ENCODE data around the gene EMC7.

EMC7 gene

DNA sequence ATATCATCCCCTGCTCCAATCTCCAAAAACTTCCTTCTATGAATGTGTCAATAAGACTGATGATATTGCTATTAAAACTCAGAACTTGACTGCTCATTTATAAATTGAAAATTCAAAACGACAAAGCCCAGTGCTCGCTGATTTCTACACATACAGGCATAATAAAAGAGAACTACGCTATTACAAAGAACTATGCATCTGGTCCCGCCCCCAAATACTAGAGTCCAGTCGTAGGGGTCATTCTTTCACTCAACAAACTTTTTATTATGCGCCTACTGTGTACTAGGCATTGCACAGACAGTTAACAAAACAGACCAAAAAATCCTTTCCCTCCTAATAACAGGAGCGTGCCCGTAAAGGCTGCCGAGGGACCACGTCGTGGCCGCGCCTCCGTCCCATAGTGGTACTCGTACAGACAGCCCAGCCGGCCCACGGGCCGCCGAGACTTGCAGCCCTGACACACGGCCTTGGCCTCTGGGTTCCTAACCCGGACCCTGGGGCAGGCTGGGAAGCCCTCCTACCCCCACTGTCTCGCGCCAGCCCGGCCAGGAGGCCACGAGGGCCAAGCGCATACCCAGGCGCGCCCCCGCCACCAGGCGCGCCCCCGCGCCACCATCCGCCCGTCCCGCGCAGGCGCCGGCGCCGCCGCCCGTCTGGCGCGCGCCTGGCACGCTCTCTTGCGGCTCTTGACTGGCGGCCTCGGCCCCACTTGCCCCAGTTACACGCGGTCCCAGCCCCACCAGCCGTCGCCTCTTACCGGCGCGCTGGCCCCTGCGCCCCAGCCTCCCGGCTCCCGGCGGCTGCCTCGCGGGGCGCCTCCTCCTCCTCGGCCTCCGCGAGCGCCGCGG is 63.4 kb downstream of the EMC7 start:
- DNase-seq = peak; percentile 71

All from activated gamma-delta T cell treated with Interleukin-2 at 50 U/mL for 16 hours (primary cell).